GM18526 (cell line): ENCODE results near the gene RFC4.

Experiments
- POLR2A ChIP-seq: IDR thresholded peaks from 3 replicates; pipeline ENCODE4 v1.6.1; 2011; ENCODE audit not compliant: insufficient read length; ENCODE audit errors: extremely low read depth

RFC4 gene

GRCh38 chr3:186826976-186827857 is 20.9 kb upstream of the RFC4 start:
- peak; percentile 12 for TF ChIP-seq POLR2A

DNA sequence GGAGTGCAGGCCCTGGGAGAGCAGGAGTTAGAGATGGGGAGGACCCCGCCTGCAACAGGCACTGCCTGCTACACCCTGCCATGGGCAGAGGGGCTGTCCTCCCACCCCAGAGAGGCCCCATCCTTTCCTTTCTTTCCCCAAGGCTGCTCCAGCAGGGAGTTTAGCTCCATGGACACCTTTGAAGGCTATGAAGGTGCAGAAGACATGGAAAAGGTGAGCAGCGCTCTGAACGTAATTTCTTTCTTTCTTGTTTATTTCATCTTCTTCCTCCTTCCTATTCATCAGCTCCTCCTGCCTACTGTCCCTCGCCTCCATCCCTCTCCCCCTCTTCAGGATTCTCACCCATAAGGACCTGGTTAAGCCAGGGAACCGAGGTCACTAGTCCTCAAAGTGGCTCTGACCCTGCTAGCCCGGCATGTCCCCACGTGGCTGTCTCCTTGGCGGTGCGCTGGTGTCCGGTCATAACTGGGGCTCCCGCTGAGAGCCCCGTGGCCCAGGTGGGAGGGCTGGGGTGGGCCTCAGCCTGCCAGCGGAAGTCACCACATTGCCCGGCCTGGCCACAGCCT is 20.2 kb upstream of the RFC4 start:
- TF ChIP-seq POLR2A = no peak

GRCh38 chr3:186825872-186826409 is 19.7 kb upstream of the RFC4 start:
- no peak for TF ChIP-seq POLR2A

GRCh38 chr3:186825294-186825821 is 19.1 kb upstream of the RFC4 start:
- no peak for TF ChIP-seq POLR2A

DNA sequence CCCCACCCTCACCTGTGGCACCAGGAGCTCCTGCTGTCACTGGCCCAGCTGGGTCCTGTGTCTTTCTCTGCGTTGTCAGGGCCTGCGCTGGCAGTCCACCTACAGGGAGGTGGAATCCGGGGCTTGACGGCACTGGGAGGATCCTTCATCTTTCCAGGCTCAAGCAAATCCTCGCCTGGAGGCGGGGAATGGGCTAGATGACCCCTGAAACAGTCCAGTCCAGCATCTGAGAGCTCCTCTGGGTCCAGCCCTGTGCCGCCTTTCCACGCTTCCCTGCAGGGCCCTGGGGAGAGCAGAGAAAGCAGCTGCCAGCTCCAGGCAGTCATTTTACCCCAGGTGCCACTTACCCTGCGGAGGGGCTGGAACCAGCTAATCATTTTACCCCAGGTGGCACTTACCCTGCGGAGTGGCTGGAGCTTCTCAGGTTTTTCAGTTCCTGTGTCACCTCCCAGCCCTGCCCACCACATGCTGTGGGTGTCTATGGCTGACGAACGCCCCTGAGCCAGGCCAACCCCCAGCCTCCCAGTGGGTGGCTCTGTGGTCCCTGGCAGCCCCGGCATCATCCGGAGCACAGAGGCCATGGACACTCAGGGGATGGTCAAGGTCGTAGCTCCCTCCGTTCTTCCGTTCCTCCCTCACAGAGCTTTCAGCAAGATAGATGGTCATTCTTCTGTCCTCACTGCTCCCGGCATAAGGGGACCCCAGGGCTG is 18.3 kb upstream of the RFC4 start:
- no peak for TF ChIP-seq POLR2A

DNA sequence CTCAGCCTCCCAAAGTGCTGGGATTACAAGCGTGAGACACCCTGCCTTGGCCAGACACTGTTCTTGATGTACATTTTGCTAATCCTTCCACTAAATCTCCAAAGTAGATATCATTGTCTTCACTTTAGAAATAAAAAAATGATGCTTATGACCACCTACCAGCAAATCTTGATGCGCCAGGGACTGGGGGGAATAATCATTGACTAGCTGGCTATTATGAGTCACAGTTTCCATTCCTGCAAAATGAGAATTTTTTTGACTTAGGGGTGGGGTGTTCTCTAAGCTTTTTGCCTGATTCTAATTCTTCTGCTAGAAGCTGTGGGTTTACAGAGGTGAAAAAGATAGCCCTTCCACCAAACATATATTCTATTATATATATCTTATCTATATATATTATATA is 17.1 kb upstream of the RFC4 start:
- no peak for TF ChIP-seq POLR2A

DNA sequence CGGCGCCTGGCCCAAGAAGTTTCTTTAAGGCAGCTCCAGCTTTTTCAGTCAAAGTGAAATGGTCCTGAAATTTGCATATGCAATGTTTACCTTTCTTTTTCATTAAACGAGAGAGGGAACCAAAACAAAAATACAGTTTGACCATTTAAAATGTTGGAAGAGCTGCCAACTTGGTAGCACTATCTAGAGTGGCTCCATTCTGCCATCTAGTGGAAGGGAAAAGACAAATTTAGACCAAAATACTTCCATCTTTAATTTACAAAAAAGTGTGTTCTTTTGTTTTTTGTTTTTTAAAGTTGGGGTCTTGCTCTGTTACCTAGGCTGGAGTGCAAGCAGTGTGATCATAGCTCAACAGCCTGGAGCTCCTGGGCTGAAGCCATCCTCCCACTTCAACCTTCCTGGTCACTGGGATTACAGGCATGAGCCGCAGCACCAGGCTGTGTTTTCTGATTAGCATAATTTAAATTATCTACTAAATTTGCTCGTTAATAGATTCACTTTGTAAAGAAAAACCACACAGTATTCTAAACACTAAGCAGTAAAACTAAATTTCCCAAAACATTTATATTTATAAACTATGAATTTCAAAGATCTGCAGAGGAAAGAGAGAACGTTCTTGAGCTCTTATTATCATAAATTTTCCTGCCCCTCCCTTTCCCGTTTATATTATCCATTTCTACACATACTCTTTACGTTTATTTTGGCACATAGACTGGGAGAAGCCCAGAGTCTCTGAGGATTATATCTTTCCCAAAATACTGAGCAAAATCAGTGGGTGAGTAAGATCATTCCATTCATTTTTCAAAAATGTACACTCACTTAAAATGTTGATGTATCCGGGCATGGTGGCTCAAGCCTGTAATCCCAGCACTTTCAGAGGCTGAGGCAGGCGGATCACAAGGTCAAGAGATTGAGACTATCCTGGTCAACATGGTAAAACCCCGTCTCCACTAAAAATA is 15.4 kb upstream of the RFC4 start:
- no peak for TF ChIP-seq POLR2A

DNA sequence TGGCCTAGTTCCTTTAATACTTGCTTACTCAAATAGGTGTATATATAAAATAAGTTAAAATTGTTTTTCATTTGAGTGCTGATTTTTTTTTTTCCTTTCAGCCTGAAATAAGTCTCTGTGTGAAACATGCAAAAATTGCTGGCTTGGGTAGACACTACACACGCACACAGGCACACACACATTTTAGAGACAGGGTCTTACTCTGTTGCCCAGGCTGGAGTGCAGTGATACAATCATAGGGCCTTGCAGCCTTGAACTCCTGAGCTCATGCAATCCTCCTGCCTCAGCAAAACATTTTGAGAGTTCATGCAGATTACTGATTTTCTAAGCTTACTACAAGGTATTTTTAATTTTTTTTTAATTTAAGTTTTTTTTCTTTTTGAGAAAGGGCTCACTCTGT is 12.7 kb upstream of the RFC4 start:
- no peak for TF ChIP-seq POLR2A

DNA sequence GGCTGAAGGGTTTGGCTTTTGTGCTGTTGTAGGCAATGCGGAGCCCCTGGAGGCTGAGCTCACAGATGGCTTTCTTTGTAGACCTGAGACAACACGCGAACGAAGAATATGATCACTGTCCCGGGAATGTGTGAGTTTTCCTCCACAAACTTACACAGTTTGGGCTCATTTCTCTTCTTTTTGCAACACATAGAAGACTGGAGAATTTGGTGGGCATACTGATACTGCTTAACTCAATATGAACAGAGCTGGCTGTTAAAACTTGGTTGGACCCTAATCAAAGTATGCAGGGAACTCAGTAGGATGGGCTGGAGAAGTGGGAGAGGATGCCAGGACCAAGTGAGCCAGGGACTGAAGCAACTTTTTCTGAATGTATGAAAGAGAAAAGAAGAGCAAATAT is 12.2 kb upstream of the RFC4 start:
- no peak for TF ChIP-seq POLR2A

DNA sequence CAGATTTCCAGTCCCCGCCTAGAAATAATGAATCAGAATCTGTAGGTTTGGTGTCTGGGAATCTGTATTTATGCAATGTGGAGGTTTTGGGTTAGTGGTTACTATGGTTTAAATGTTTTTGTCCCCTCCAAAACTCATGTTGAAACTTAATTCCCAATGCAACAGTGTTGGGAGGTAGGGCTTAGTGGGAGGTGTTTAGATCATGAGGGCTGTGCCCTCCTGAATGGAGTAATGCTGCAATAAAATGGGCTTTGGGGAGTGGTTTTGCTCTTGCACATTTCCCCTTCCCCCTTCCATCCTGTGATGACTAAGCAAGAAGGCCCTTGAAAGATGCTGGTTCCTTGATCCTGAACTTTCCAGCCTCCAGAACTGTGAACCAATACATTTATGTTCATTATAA is 9.2 kb upstream of the RFC4 start:
- no peak for TF ChIP-seq POLR2A

DNA sequence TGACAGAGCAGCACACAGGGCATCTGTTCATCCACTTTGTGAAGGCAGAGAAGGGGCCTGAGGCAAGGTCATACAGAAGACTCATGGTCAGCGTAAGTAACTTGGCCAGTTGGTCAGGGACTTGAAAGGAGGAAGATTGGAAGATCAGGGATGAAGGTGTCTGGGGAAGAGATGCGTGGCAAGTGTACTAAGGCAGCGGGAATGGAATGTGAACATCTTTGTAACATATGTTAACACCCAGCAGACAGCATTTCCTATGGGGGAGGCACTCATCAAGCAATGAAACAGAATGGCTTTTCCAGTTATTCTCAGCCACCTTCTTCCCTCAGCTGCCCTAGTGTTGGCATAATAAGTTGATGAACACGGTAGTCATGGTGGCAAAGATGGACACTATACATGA is 7.8 kb upstream of the RFC4 start:
- no peak for TF ChIP-seq POLR2A

DNA sequence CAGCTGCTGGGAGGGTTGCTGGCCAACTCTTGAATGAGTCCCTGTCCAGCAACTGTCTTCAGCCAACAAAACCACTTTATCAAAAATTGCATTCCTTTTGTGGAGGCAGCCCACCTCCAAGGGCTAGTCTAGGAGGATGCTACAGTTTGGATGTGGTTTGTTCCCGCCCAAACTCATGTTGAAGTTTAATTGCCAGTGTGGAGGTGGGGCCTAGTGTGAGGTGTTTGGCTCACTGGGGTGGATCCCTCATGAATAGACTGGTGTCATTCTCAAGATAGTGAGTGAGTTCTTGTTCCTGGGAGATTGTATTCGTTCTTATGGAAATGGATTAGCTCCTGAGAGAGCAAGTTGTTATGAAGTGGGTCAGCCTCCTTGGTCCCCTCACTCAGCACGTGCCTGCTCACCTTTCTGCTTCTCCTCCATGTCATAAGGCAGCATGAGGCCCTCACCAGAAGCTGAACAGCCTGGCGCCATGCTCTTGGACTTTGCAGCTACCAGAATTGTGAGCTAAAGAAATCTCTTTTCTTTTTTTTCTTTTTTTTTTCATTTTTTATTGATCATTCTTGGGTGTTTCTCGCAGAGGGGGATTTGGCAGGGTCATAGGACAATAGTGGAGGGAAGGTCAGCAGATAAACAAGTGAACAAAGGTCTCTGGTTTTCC is 4.2 kb upstream of the RFC4 start:
- no peak for TF ChIP-seq POLR2A

GRCh38 chr3:186807231-186807630 is 949 bp upstream of the RFC4 start:
- TF ChIP-seq POLR2A = no peak

DNA sequence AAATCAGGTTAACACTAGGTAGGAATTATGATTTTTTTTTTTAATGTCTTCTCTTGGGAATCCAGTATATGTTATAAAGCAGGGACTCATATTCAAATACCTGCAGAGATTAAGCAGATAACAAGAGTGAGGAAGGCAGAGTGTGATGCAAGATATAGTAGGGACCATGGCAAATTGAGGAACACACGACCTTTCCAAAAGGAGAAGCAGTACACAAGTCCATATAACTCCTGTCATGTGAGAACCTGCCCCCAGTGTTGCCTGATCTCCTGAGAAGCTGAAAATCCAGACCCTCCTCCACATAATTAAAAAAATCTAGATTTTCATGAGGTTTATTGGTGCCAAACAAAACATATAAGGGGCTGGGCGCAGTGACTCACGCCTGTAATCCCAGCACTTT is 3.6 kb downstream of the RFC4 start:
- TF ChIP-seq POLR2A = no peak
